NCI-H345 (cell line): ENCODE measurements around the gene ELFN1.

Source experiments
- DNase-seq: peaks from one replicate; lab custom pipeline; 2025; lab: John Stamatoyannopoulos, UW

The ELFN1 gene

GRCh38 chr7:1694611-1695511 lies 24.8 kb downstream of the ELFN1 start:
- DNase-seq, result no peak

DNA sequence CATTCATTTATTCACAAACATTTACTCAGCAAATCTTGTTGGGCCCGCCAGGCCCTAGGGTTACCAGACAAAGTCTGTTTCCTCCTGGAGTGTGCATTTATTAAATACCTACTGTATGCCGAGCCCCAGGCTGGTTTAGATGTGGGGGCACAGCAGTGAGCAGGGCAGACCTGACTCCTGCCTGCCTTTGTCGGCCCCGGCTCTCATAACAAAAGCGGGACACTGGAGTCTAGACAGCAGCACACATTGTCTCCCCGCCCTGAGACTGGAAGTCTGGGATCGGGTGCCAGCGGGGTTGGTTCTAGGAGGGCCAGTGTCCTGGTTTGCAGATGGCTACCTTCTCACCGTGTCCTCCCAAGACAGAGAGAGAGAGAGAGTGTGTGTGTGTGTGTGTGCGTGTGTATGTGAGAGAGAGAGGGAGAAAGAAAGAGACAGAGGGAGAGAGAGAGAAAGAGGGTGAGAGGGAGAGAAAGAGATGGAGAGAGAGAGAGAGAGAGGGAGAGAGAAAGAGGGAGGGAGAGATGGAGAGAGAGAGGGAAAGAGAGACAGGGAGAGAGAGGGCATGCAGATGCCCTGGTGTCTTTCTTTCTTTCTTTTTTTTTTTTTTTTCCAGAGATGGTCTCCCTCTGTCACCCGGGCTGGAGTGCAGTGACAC lies 25.9 kb downstream of the ELFN1 start:
- DNase-seq, result no peak

- DNase-seq, result no peak
Measured at GRCh38 chr7:1696671-1697498, 26.8 kb downstream of the ELFN1 start.

- no peak for DNase-seq
Measured at GRCh38 chr7:1697499-1698125, 27.5 kb downstream of the ELFN1 start.

DNA sequence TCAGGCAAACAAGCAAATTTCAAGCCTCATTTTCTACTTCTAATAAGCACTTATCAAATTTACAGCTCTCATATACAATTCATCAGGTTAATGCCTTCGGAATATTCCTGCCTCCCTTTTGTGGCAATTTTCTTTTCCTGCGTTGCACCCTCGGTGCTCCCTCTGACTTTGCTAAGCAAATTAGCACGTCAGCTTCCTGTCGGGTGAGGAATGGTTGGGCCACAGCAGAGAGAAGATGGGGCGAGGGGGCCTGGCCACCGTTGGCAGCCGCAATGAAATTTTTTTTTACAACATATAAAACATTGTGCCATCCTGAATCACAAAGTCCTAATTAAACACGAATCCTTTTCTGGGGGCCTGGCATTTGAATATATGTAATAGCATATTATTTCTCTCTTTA lies 28.1 kb downstream of the ELFN1 start:
- DNase-seq, result no peak

GRCh38 chr7:1698951-1699350 lies 28.9 kb downstream of the ELFN1 start:
- DNase-seq, result no peak

GRCh38 chr7:1700086-1700485 lies 30.0 kb downstream of the ELFN1 start:
- DNase-seq, result no peak

- no peak for DNase-seq
Measured at GRCh38 chr7:1700536-1701333, 30.7 kb downstream of the ELFN1 start.

DNA sequence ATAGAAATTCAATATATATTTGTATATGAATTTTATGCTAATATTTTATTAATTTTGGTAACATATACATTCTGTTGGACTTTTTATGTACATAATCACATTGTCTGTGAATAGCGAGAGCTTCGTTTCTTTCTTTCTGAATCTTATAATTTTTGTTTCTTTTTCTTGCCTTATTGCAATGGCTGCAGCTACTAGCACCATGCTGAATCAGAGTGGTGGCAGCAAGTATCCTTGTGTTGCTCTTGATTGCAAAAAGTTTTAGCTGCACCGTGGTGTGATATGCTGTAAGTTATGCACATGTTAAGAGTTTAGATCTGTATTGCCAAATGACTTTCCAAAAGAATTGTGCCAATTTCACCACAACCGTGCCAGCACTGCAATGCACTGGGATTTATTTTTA lies 32.6 kb downstream of the ELFN1 start:
- no peak for DNase-seq

GRCh38 chr7:1703441-1703840 lies 33.4 kb downstream of the ELFN1 start:
- DNase-seq, result no peak

DNA sequence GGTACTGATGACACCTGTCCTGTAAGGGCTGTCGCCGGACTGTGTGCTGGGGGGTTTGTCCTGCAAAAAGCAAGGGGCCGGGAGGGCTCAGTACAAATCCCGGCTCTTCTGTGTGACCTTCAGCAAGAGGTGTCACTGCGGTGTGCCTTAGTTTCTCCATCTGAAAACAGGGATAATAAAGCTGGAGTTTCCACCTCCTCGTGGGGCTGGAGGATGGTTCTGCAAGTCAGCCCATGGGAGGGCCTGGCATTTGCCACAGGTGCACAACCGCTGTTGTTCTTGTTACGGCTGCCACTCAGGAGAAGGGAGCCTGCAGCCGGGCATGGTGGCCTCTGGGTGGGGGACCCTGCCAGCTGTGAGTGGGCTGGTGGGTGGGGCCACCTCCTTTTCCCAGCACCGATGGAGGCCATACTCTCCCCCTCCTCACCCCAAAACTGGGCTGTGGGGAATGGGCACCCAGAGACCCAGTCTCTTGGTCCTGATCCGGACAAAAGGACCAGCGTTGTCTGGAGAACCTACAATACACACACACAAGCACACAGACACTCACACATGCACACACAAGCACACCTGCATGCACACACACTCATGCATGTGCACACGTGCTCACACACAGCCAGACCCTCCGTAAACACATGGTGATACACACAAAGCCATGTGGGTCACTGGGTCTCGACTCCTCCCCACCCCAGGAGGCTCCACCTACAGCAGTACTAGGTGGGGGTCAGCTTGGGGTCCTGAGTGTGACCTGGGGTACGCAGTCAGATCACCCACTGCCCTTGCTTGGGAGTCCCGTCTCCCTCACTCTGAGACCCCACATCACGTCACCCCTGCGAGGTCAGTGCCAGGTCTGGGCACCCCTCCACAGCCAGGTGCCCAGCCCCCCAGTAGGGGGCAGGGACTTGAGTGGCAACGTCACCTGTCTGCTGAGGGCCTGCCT lies 34.1 kb downstream of the ELFN1 start:
- DNase-seq, result no peak

- DNase-seq, result no peak
Measured at GRCh38 chr7:1704811-1705738, 35.0 kb downstream of the ELFN1 start.

- no peak for DNase-seq
Measured at GRCh38 chr7:1705856-1706255, 35.8 kb downstream of the ELFN1 start.

GRCh38 chr7:1706381-1706720 lies 36.3 kb downstream of the ELFN1 start:
- no peak for DNase-seq

GRCh38 chr7:1706721-1707613 lies 36.9 kb downstream of the ELFN1 start:
- no peak for DNase-seq

GRCh38 chr7:1707756-1708595 lies 37.9 kb downstream of the ELFN1 start:
- no peak for DNase-seq

GRCh38 chr7:1708596-1709251 lies 38.6 kb downstream of the ELFN1 start:
- no peak for DNase-seq
